ENCODE results near the gene CLDN4.

CLDN4 gene

DNA sequence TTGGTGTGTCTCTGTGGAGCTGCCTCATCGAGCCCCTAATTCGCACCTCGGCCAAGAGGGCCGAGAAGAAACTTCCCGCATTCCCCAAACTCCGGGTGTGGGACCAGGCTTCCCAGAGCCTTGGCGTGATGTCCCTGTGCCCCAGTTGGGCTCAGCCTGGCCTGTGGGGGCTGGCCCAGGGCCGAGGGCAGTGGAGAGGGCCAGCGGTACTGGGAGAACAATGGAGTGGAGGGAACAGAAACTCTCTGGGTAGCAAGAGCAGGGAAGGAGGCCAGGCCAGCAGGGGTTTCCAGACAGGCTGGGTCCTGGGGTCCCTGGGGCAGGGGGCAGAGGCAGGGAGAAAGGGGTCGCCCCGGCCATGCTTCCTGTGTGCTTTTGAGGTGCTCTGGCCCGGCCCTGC, 46.2 kb downstream of the CLDN4 start:
- H3K9me3 ChIP-seq (ENCODE audit: control insufficient read depth in 2 of 2, low read length in 2 of 2) = no peaks in the 10 kb centered on the region
- H3K9ac ChIP-seq (ENCODE audit: low read length in 2 of 2) = no peak overlapping the region
- H3K27me3 ChIP-seq (ENCODE audit: control insufficient read depth in 1 of 2, insufficient read depth in 2 of 2, low read length in 2 of 2) = no peaks in the 10 kb centered on the region
- no peak overlapping the region for H3K27ac ChIP-seq (ENCODE audit: low read length)
- H3K4me1 ChIP-seq (ENCODE audit: control insufficient read depth, insufficient read depth, low read length) = peaks cover 19% of the 10 kb centered on the region
- no peaks in the 10 kb centered on the region for H3K36me3 ChIP-seq (ENCODE audit: control insufficient read depth in 2 of 2, insufficient read depth in 2 of 2, low read length in 2 of 2)
- no peak overlapping the region for H3K4me3 ChIP-seq (ENCODE audit: low read length in 2 of 2)

DNA sequence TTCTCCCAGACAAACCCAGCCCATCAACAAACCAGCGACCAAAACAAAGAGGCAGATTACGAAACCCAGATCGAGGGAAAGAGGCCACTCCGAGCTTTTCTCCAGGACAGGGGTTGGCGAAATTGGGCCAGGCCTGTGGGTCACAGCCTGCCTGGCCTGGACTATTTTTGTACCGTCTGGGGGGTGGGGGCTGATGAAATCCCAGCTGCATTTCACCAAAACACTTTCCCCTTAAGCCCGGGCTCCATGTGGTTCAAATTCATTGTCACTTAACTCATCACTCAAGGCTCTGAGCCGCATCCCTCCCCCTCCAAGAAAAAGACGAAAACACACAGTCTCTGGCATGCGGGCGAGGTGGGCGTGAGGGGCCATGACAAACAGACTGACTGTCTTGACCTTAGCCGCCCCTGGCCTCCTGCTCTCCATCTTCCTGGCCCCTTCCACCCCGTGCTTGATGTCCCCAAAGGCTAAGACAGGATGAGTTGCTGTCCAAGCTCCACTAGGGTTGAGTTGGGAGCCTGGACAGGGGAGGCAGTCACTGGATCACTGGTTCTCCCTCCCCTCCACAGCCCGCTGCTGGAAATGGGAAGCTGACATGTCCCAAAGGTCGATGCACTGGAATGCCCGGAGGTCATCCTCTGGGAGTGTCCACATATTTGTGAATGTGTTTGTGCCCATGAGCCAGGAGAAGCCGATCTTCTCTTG, 49.3 kb downstream of the CLDN4 start:
- H3K36me3 ChIP-seq (ENCODE audit: control insufficient read depth in 2 of 2, insufficient read depth in 2 of 2, low read length in 2 of 2) = no peaks in the 10 kb centered on the region
- no peaks in the 10 kb centered on the region for H3K27me3 ChIP-seq (ENCODE audit: control insufficient read depth in 1 of 2, insufficient read depth in 2 of 2, low read length in 2 of 2)
- no peaks in the 10 kb centered on the region for H3K9me3 ChIP-seq (ENCODE audit: control insufficient read depth in 2 of 2, low read length in 2 of 2)
- no peak overlapping the region for H3K4me3 ChIP-seq (ENCODE audit: low read length in 2 of 2)
- no peak overlapping the region for H3K9ac ChIP-seq (ENCODE audit: low read length in 2 of 2)
- peaks cover 15% of the 10 kb centered on the region for H3K4me1 ChIP-seq (ENCODE audit: control insufficient read depth, insufficient read depth, low read length)
- peak overlapping the region; percentile 6 for H3K27ac ChIP-seq (ENCODE audit: low read length)

DNA sequence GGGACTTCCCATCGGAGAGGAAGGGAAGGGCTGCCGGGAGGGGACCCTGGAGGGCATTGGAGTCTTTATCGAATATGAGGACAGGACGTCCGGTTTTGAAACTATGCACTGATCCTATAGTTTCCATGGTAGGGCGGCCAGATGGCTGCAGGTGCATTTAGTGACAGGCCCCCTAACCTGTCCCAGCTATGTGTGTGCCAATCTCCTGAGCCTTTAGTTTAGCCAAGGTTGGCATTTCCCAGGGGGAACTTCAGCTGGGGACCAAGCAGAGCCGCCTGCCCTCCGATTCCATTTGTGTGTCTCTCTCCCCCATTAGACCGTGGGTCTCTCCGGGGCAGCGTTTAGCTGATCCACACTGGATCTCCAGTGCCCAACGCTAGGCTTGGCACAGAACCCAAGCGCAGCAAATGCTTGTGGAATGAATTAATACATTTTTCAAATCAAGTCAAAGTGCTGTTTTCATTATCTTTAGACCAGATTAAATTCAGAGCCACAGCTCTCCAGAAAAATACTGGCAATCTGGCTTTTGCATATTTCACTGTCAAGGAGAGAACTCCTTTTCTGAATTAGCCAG, 50.0 kb downstream of the CLDN4 start:
- Histone ChIP-seq H3K9me3 (ENCODE audit: control insufficient read depth in 2 of 2, low read length in 2 of 2) (no peaks in the 10 kb centered on the region), H3K27ac (ENCODE audit: low read length) (no peak overlapping the region), H3K36me3 (ENCODE audit: control insufficient read depth in 2 of 2, insufficient read depth in 2 of 2, low read length in 2 of 2) (no peaks in the 10 kb centered on the region), H3K27me3 (ENCODE audit: control insufficient read depth in 1 of 2, insufficient read depth in 2 of 2, low read length in 2 of 2) (no peaks in the 10 kb centered on the region), H3K4me1 (ENCODE audit: control insufficient read depth, insufficient read depth, low read length) (peaks cover 15% of the 10 kb centered on the region), H3K9ac (ENCODE audit: low read length in 2 of 2) (no peak overlapping the region), H3K4me3 (ENCODE audit: low read length in 2 of 2) (no peak overlapping the region)

DNA sequence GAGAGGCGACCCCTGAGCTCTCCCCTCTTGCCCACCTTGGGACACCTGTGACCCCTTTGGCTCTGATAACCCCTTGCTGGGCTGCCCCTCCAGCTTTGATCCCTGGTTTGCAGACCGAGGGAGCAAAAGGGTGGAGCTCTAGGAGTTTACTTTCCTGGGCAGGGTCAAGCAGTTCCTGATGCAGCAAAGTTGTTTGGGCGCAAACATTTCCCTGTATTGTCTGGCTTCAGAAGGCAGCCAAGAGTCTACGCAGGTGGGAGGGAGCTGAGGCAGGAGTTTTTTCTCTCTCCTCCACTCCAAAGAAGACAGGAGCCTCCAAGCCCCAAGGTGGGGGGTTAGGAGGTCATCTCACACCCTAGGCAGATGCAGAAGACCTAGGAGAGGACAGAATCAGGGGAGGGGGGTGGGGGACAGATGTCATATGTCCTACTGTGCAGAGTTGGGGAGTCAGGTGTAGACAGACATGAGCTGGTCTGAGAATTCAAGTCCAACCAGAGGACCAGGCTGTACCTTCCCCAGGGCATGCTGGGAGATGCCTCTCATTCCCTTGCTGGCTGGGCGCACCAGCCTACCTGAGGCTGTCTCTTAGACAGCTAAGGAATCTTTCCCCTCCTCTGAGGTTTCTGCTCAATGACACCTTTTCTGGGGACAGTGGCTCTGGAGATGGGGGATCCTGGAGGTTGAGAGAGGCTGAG, 50.7 kb downstream of the CLDN4 start:
- Histone ChIP-seq H3K36me3 (ENCODE audit: control insufficient read depth in 2 of 2, insufficient read depth in 2 of 2, low read length in 2 of 2) (no peaks in the 10 kb centered on the region), H3K27ac (ENCODE audit: low read length) (no peak overlapping the region), H3K27me3 (ENCODE audit: control insufficient read depth in 1 of 2, insufficient read depth in 2 of 2, low read length in 2 of 2) (no peaks in the 10 kb centered on the region)

DNA sequence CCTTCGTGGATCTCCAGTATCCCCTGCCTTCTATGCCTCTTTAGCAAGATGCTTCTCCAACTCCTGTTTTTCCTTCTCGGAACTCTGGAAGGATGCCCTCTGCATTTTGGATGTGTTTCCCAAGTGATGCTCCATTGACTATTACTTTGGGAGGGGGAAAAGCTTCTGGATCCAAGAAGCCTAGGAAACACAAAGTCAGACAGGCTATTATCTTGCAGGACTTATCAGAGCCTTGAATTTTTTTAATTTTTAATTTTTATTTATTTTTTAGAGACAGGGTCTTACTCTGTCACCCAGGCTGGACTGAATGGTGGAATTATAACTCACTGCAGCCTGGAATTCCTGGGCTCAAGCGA, 51.2 kb downstream of the CLDN4 start:
- Histone ChIP-seq H3K4me1 (ENCODE audit: control insufficient read depth, insufficient read depth, low read length) (peaks cover 27% of the 10 kb centered on the region), H3K9me3 (ENCODE audit: control insufficient read depth in 2 of 2, low read length in 2 of 2) (no peaks in the 10 kb centered on the region), H3K27me3 (ENCODE audit: control insufficient read depth in 1 of 2, insufficient read depth in 2 of 2, low read length in 2 of 2) (no peaks in the 10 kb centered on the region), H3K36me3 (ENCODE audit: control insufficient read depth in 2 of 2, insufficient read depth in 2 of 2, low read length in 2 of 2) (no peaks in the 10 kb centered on the region), H3K9ac (ENCODE audit: low read length in 2 of 2) (no peak overlapping the region), H3K27ac (ENCODE audit: low read length) (no peak overlapping the region), H3K4me3 (ENCODE audit: low read length in 2 of 2) (no peak overlapping the region)

More for the DNA sequence above, 50.7 kb downstream of the CLDN4 start:
- H3K4me1 ChIP-seq (ENCODE audit: control insufficient read depth, insufficient read depth, low read length) = peaks cover 22% of the 10 kb centered on the region
- H3K9me3 ChIP-seq (ENCODE audit: control insufficient read depth in 2 of 2, low read length in 2 of 2) = no peaks in the 10 kb centered on the region
- H3K4me3 ChIP-seq (ENCODE audit: low read length in 2 of 2) = no peak overlapping the region
- no peak overlapping the region for H3K9ac ChIP-seq (ENCODE audit: low read length in 2 of 2)
